Activated CD4-positive, alpha-beta T cell treated with anti-CD3 and anti-CD28 coated beads, Interleukin-2, amount 10 ng/mL, durations not matched to agents 24 days and 14 days (primary cell): Measurements from ENCODE around the gene PSAPL1. TPM values are rescaled to one million over a fixed set of nuclear protein-coding genes. Genes with fewer than 3 reads are reported as not detected.

ENCODE experiments used
- DNase-seq: peaks from one replicate; pipeline ENCODE4 v3.0.0; 2022
- H3K27ac Mint-ChIP-seq: one replicate; pipeline ENCODE4 v1.8.0; 2022; ENCODE audit warnings: mild to moderate bottlenecking, mixed read lengths
- H3K27me3 Mint-ChIP-seq: one replicate; pipeline ENCODE4 v1.8.0; 2022; ENCODE audit warnings: mixed read lengths
- H3K36me3 Mint-ChIP-seq: one replicate; pipeline ENCODE4 v1.8.0; 2022; ENCODE audit warnings: low read depth, mild to moderate bottlenecking, mixed read lengths
- H3K4me1 Mint-ChIP-seq: one replicate; pipeline ENCODE4 v1.8.0; 2021; ENCODE audit warnings: mixed read lengths
- H3K4me3 Mint-ChIP-seq: one replicate; pipeline ENCODE4 v1.8.0; 2022; ENCODE audit warnings: mild to moderate bottlenecking, moderate library complexity, mixed read lengths
- H3K9me3 Mint-ChIP-seq: one replicate; pipeline ENCODE4 v1.8.0; 2021; ENCODE audit warnings: mixed read lengths
- intact Hi-C: fragments of 100-400 bp; cut with micrococcal nuclease; formaldehyde crosslinking; loops from one replicate; pipeline ENCODE4 v1.15.1; 2023
- total RNA-seq: library from RNA; stranded (reverse); gene quantifications from 2 replicates; pipeline ENCODE4 v1.2.3, GENCODE V29; 2022

PSAPL1 gene
- total RNA-seq, 1 donor from 2014 or later, result not detected

GRCh38 chr4:7450775-7451433 is 16.2 kb upstream of the PSAPL1 start:
- H3K9me3 Mint-ChIP-seq, result peaks cover 3% of the 10 kb centered on the region
- no peak overlapping the region for H3K4me3 Mint-ChIP-seq
- no peaks in the 10 kb centered on the region for H3K27me3 Mint-ChIP-seq
- no peaks in the 10 kb centered on the region for H3K36me3 Mint-ChIP-seq
- H3K27ac Mint-ChIP-seq, result no peak overlapping the region
- intact Hi-C loops, result no loop called here
- no peak for DNase-seq
- H3K4me1 Mint-ChIP-seq, result no peaks in the 10 kb centered on the region

- no peak overlapping the region for H3K27ac Mint-ChIP-seq
- no peaks in the 10 kb centered on the region for H3K27me3 Mint-ChIP-seq
- intact Hi-C loops, result no loop called here
- no peaks in the 10 kb centered on the region for H3K4me1 Mint-ChIP-seq
- no peak overlapping the region for H3K4me3 Mint-ChIP-seq
- H3K36me3 Mint-ChIP-seq, result no peaks in the 10 kb centered on the region
- DNase-seq, result no peak
- H3K9me3 Mint-ChIP-seq, result peaks cover 3% of the 10 kb centered on the region
These were observed 13.3 kb upstream of the PSAPL1 start for GRCh38 chr4:7448036-7448435.

- Mint-ChIP-seq H3K4me3 (no peak overlapping the region), H3K4me1 (no peaks in the 10 kb centered on the region), H3K27me3 (no peaks in the 10 kb centered on the region), H3K36me3 (no peaks in the 10 kb centered on the region), H3K27ac (no peak overlapping the region), H3K9me3 (peaks cover 3% of the 10 kb centered on the region)
- no peak for DNase-seq
- intact Hi-C loops, result no loop called here
These were observed 12.5 kb upstream of the PSAPL1 start for GRCh38 chr4:7447236-7447635.

- Mint-ChIP-seq H3K4me3 (no peak overlapping the region), H3K9me3 (peaks cover 3% of the 10 kb centered on the region), H3K4me1 (no peaks in the 10 kb centered on the region), H3K36me3 (no peaks in the 10 kb centered on the region), H3K27me3 (no peaks in the 10 kb centered on the region), H3K27ac (no peak overlapping the region)
- intact Hi-C loops, result no loop called here
- no peak for DNase-seq
These were observed 10.0 kb upstream of the PSAPL1 start for GRCh38 chr4:7444731-7445130.

GRCh38 chr4:7444314-7444713 is 9.6 kb upstream of the PSAPL1 start:
- no peak for DNase-seq
- no peaks in the 10 kb centered on the region for H3K4me1 Mint-ChIP-seq

GRCh38 chr4:7442574-7443162 is 7.9 kb upstream of the PSAPL1 start:
- Mint-ChIP-seq H3K27me3 (no peaks in the 10 kb centered on the region), H3K4me1 (no peaks in the 10 kb centered on the region), H3K36me3 (no peaks in the 10 kb centered on the region), H3K9me3 (no peaks in the 10 kb centered on the region), H3K4me3 (no peak overlapping the region), H3K27ac (no peak overlapping the region)
- no peak for DNase-seq
- intact Hi-C loops, result no loop called here

More at GRCh38 chr4:7444314-7444713, 9.6 kb upstream of the PSAPL1 start:
- no peak overlapping the region for H3K27ac Mint-ChIP-seq
- H3K9me3 Mint-ChIP-seq, result peaks cover under 1% of the 10 kb centered on the region
- intact Hi-C loops, result no loop called here
- H3K4me3 Mint-ChIP-seq, result no peak overlapping the region
- H3K27me3 Mint-ChIP-seq, result no peaks in the 10 kb centered on the region
- H3K36me3 Mint-ChIP-seq, result no peaks in the 10 kb centered on the region

- Mint-ChIP-seq H3K4me3 (no peak overlapping the region), H3K4me1 (no peaks in the 10 kb centered on the region), H3K36me3 (no peaks in the 10 kb centered on the region), H3K27me3 (no peaks in the 10 kb centered on the region), H3K9me3 (no peaks in the 10 kb centered on the region), H3K27ac (no peak overlapping the region)
- intact Hi-C loops, result no loop called here
- no peak for DNase-seq
These were observed 6.5 kb upstream of the PSAPL1 start for GRCh38 chr4:7441201-7441600.

- no peaks in the 10 kb centered on the region for H3K36me3 Mint-ChIP-seq
- intact Hi-C loops, result no loop called here
- no peak for DNase-seq
- no peaks in the 10 kb centered on the region for H3K9me3 Mint-ChIP-seq
- H3K4me1 Mint-ChIP-seq, result no peaks in the 10 kb centered on the region
- no peaks in the 10 kb centered on the region for H3K27me3 Mint-ChIP-seq
- H3K27ac Mint-ChIP-seq, result no peak overlapping the region
- H3K4me3 Mint-ChIP-seq, result no peak overlapping the region
These were observed 5.0 kb upstream of the PSAPL1 start for GRCh38 chr4:7439699-7440098.

- no peak overlapping the region for H3K4me3 Mint-ChIP-seq
- H3K4me1 Mint-ChIP-seq, result no peaks in the 10 kb centered on the region
- H3K27ac Mint-ChIP-seq, result no peak overlapping the region
- no peak for DNase-seq
- intact Hi-C loops, result no loop called here
- no peaks in the 10 kb centered on the region for H3K27me3 Mint-ChIP-seq
- no peaks in the 10 kb centered on the region for H3K9me3 Mint-ChIP-seq
- H3K36me3 Mint-ChIP-seq, result no peaks in the 10 kb centered on the region
These were observed 1.5 kb upstream of the PSAPL1 start for GRCh38 chr4:7436256-7436655.

GRCh38 chr4:7435471-7436061 is 836 bp upstream of the PSAPL1 start:
- intact Hi-C loops, result no loop called here
- Mint-ChIP-seq H3K4me3 (no peak overlapping the region), H3K27ac (no peak overlapping the region), H3K9me3 (no peaks in the 10 kb centered on the region), H3K4me1 (no peaks in the 10 kb centered on the region), H3K27me3 (no peaks in the 10 kb centered on the region), H3K36me3 (no peaks in the 10 kb centered on the region)
- DNase-seq, result no peak

GRCh38 chr4:7434141-7434765 is 477 bp downstream of the PSAPL1 start:
- H3K4me3 Mint-ChIP-seq, result no peak overlapping the region
- intact Hi-C loops, result no loop called here

GRCh38 chr4:7433376-7434140 is 1.2 kb downstream of the PSAPL1 start:
- no peak for DNase-seq
- H3K27ac Mint-ChIP-seq, result no peak overlapping the region
- H3K4me1 Mint-ChIP-seq, result no peaks in the 10 kb centered on the region
- intact Hi-C loops, result no loop called here
- no peaks in the 10 kb centered on the region for H3K36me3 Mint-ChIP-seq
- no peak overlapping the region for H3K4me3 Mint-ChIP-seq
- no peaks in the 10 kb centered on the region for H3K27me3 Mint-ChIP-seq
- no peaks in the 10 kb centered on the region for H3K9me3 Mint-ChIP-seq

More at GRCh38 chr4:7434141-7434765, 477 bp downstream of the PSAPL1 start:
- no peaks in the 10 kb centered on the region for H3K9me3 Mint-ChIP-seq
- no peak for DNase-seq
- no peaks in the 10 kb centered on the region for H3K27me3 Mint-ChIP-seq
- no peak overlapping the region for H3K27ac Mint-ChIP-seq
- no peaks in the 10 kb centered on the region for H3K36me3 Mint-ChIP-seq
- H3K4me1 Mint-ChIP-seq, result no peaks in the 10 kb centered on the region

- Mint-ChIP-seq H3K36me3 (no peaks in the 10 kb centered on the region), H3K9me3 (no peaks in the 10 kb centered on the region), H3K4me1 (no peaks in the 10 kb centered on the region), H3K27me3 (no peaks in the 10 kb centered on the region), H3K27ac (no peak overlapping the region), H3K4me3 (no peak overlapping the region)
- intact Hi-C loops, result no loop called here
- DNase-seq, result no peak
These were observed 2.0 kb downstream of the PSAPL1 start for GRCh38 chr4:7432531-7433375.
